Measurements from ENCODE around the gene MDN1.

Gene MDN1

GRCh38 chr6:89690944-89691324 lies 128.7 kb downstream of the MDN1 start:
- no peaks in the 10 kb centered on the region for H3K27me3 ChIP-seq (ENCODE audit: control insufficient read depth, insufficient read depth, low read length)
- H3K4me3 ChIP-seq (ENCODE audit: low read length) = peak overlapping the region; percentile 27
- H3K9me3 ChIP-seq (ENCODE audit: control insufficient read depth, low read depth, low read length) = no peaks in the 10 kb centered on the region
- peak overlapping the region; percentile 97 for H3K27ac ChIP-seq (ENCODE audit: low read length)
- peak overlapping the region; percentile 60 for H3K9ac ChIP-seq (ENCODE audit: low read length)
- peaks cover 43% of the 10 kb centered on the region for H3K4me1 ChIP-seq (ENCODE audit: control insufficient read depth, low read depth, low read length)
- H3K36me3 ChIP-seq (ENCODE audit: control insufficient read depth, low read depth, low read length) = peaks cover 82% of the 10 kb centered on the region

- Histone ChIP-seq H3K9ac (ENCODE audit: low read length) (peak overlapping the region; percentile 53), H3K36me3 (ENCODE audit: control insufficient read depth, low read depth, low read length) (peaks cover 82% of the 10 kb centered on the region), H3K9me3 (ENCODE audit: control insufficient read depth, low read depth, low read length) (no peaks in the 10 kb centered on the region), H3K27ac (ENCODE audit: low read length) (peak overlapping the region; percentile 97), H3K4me1 (ENCODE audit: control insufficient read depth, low read depth, low read length) (peaks cover 43% of the 10 kb centered on the region), H3K4me3 (ENCODE audit: low read length) (peak overlapping the region; percentile 15), H3K27me3 (ENCODE audit: control insufficient read depth, insufficient read depth, low read length) (no peaks in the 10 kb centered on the region)
Measured at GRCh38 chr6:89689732-89690131, 129.9 kb downstream of the MDN1 start.

- H3K27ac ChIP-seq (ENCODE audit: low read length) = no peak overlapping the region
Measured at GRCh38 chr6:89688328-89688727, 131.3 kb downstream of the MDN1 start.

GRCh38 chr6:89685311-89685710 lies 134.3 kb downstream of the MDN1 start:
- Histone ChIP-seq H3K4me3 (ENCODE audit: low read length) (no peak overlapping the region), H3K27me3 (ENCODE audit: control insufficient read depth, insufficient read depth, low read length) (no peaks in the 10 kb centered on the region), H3K27ac (ENCODE audit: low read length) (no peak overlapping the region), H3K9me3 (ENCODE audit: control insufficient read depth, low read depth, low read length) (no peaks in the 10 kb centered on the region), H3K4me1 (ENCODE audit: control insufficient read depth, low read depth, low read length) (peaks cover 18% of the 10 kb centered on the region), H3K9ac (ENCODE audit: low read length) (no peak overlapping the region), H3K36me3 (ENCODE audit: control insufficient read depth, low read depth, low read length) (peaks cover 86% of the 10 kb centered on the region)

More at GRCh38 chr6:89688328-89688727, 131.3 kb downstream of the MDN1 start:
- no peaks in the 10 kb centered on the region for H3K27me3 ChIP-seq (ENCODE audit: control insufficient read depth, insufficient read depth, low read length)
- no peaks in the 10 kb centered on the region for H3K9me3 ChIP-seq (ENCODE audit: control insufficient read depth, low read depth, low read length)
- no peak overlapping the region for H3K4me3 ChIP-seq (ENCODE audit: low read length)
- peaks cover 43% of the 10 kb centered on the region for H3K4me1 ChIP-seq (ENCODE audit: control insufficient read depth, low read depth, low read length)
- H3K9ac ChIP-seq (ENCODE audit: low read length) = no peak overlapping the region
- H3K36me3 ChIP-seq (ENCODE audit: control insufficient read depth, low read depth, low read length) = peaks cover 82% of the 10 kb centered on the region

- Histone ChIP-seq H3K4me3 (ENCODE audit: low read length) (no peak overlapping the region), H3K9me3 (ENCODE audit: control insufficient read depth, low read depth, low read length) (no peaks in the 10 kb centered on the region), H3K4me1 (ENCODE audit: control insufficient read depth, low read depth, low read length) (peaks cover 18% of the 10 kb centered on the region), H3K36me3 (ENCODE audit: control insufficient read depth, low read depth, low read length) (peaks cover 86% of the 10 kb centered on the region), H3K27me3 (ENCODE audit: control insufficient read depth, insufficient read depth, low read length) (no peaks in the 10 kb centered on the region), H3K27ac (ENCODE audit: low read length) (no peak overlapping the region), H3K9ac (ENCODE audit: low read length) (no peak overlapping the region)
Measured at GRCh38 chr6:89682991-89683390, 136.6 kb downstream of the MDN1 start.

- Histone ChIP-seq H3K9me3 (ENCODE audit: control insufficient read depth, low read depth, low read length) (no peaks in the 10 kb centered on the region), H3K27me3 (ENCODE audit: control insufficient read depth, insufficient read depth, low read length) (no peaks in the 10 kb centered on the region), H3K4me1 (ENCODE audit: control insufficient read depth, low read depth, low read length) (peaks cover 23% of the 10 kb centered on the region), H3K27ac (ENCODE audit: low read length) (no peak overlapping the region), H3K9ac (ENCODE audit: low read length) (no peak overlapping the region), H3K4me3 (ENCODE audit: low read length) (no peak overlapping the region), H3K36me3 (ENCODE audit: control insufficient read depth, low read depth, low read length) (peaks cover 84% of the 10 kb centered on the region)
Measured at GRCh38 chr6:89681983-89682564, 137.5 kb downstream of the MDN1 start.

- H3K36me3 ChIP-seq (ENCODE audit: control insufficient read depth, low read depth, low read length) = peaks cover 85% of the 10 kb centered on the region
Measured at GRCh38 chr6:89680551-89680950, 139.0 kb downstream of the MDN1 start.

GRCh38 chr6:89680150-89680549 lies 139.4 kb downstream of the MDN1 start:
- Histone ChIP-seq H3K4me1 (ENCODE audit: control insufficient read depth, low read depth, low read length) (peaks cover 23% of the 10 kb centered on the region), H3K9ac (ENCODE audit: low read length) (no peak overlapping the region), H3K9me3 (ENCODE audit: control insufficient read depth, low read depth, low read length) (no peaks in the 10 kb centered on the region), H3K4me3 (ENCODE audit: low read length) (no peak overlapping the region), H3K36me3 (ENCODE audit: control insufficient read depth, low read depth, low read length) (peaks cover 85% of the 10 kb centered on the region), H3K27ac (ENCODE audit: low read length) (no peak overlapping the region), H3K27me3 (ENCODE audit: control insufficient read depth, insufficient read depth, low read length) (no peaks in the 10 kb centered on the region)

More at GRCh38 chr6:89680551-89680950, 139.0 kb downstream of the MDN1 start:
- Histone ChIP-seq H3K27ac (ENCODE audit: low read length) (no peak overlapping the region), H3K9ac (ENCODE audit: low read length) (no peak overlapping the region), H3K4me3 (ENCODE audit: low read length) (no peak overlapping the region), H3K4me1 (ENCODE audit: control insufficient read depth, low read depth, low read length) (peaks cover 23% of the 10 kb centered on the region), H3K9me3 (ENCODE audit: control insufficient read depth, low read depth, low read length) (no peaks in the 10 kb centered on the region), H3K27me3 (ENCODE audit: control insufficient read depth, insufficient read depth, low read length) (no peaks in the 10 kb centered on the region)

GRCh38 chr6:89679215-89680120 lies 140.1 kb downstream of the MDN1 start:
- Histone ChIP-seq H3K9ac (ENCODE audit: low read length) (no peak overlapping the region), H3K27me3 (ENCODE audit: control insufficient read depth, insufficient read depth, low read length) (no peaks in the 10 kb centered on the region), H3K36me3 (ENCODE audit: control insufficient read depth, low read depth, low read length) (peaks cover 85% of the 10 kb centered on the region), H3K4me3 (ENCODE audit: low read length) (no peak overlapping the region), H3K4me1 (ENCODE audit: control insufficient read depth, low read depth, low read length) (peaks cover 23% of the 10 kb centered on the region), H3K9me3 (ENCODE audit: control insufficient read depth, low read depth, low read length) (no peaks in the 10 kb centered on the region), H3K27ac (ENCODE audit: low read length) (peak overlapping the region; percentile 44)

GRCh38 chr6:89678531-89678930 lies 141.1 kb downstream of the MDN1 start:
- Histone ChIP-seq H3K36me3 (ENCODE audit: control insufficient read depth, low read depth, low read length) (peaks cover 85% of the 10 kb centered on the region), H3K9me3 (ENCODE audit: control insufficient read depth, low read depth, low read length) (no peaks in the 10 kb centered on the region), H3K4me3 (ENCODE audit: low read length) (no peak overlapping the region), H3K9ac (ENCODE audit: low read length) (no peak overlapping the region), H3K27ac (ENCODE audit: low read length) (peak overlapping the region; percentile 44), H3K27me3 (ENCODE audit: control insufficient read depth, insufficient read depth, low read length) (no peaks in the 10 kb centered on the region), H3K4me1 (ENCODE audit: control insufficient read depth, low read depth, low read length) (peaks cover 23% of the 10 kb centered on the region)

- no peak overlapping the region for H3K9ac ChIP-seq (ENCODE audit: low read length)
- H3K27me3 ChIP-seq (ENCODE audit: control insufficient read depth, insufficient read depth, low read length) = no peaks in the 10 kb centered on the region
- H3K36me3 ChIP-seq (ENCODE audit: control insufficient read depth, low read depth, low read length) = peaks cover 88% of the 10 kb centered on the region
- H3K27ac ChIP-seq (ENCODE audit: low read length) = no peak overlapping the region
- H3K4me3 ChIP-seq (ENCODE audit: low read length) = no peak overlapping the region
- H3K4me1 ChIP-seq (ENCODE audit: control insufficient read depth, low read depth, low read length) = peaks cover 23% of the 10 kb centered on the region
- H3K9me3 ChIP-seq (ENCODE audit: control insufficient read depth, low read depth, low read length) = no peaks in the 10 kb centered on the region
Measured at GRCh38 chr6:89675949-89676748, 143.4 kb downstream of the MDN1 start.

Data from iPS-18a (cell line).